Germinal center (tissue), 1 donor: ENCODE results near the gene SCT.

Experiments
- DNase-seq: peaks from one replicate; pipeline ENCODE4 v3.0.0; 2012; ENCODE audit warnings: mixed read lengths, low spot score

SCT gene

GRCh38 chr11:643849-644738 is 17.1 kb upstream of the SCT start:
- no peak for DNase-seq

GRCh38 chr11:643366-643765 is 16.4 kb upstream of the SCT start:
- no peak for DNase-seq

GRCh38 chr11:641806-642370 is 14.9 kb upstream of the SCT start:
- no peak for DNase-seq

DNA sequence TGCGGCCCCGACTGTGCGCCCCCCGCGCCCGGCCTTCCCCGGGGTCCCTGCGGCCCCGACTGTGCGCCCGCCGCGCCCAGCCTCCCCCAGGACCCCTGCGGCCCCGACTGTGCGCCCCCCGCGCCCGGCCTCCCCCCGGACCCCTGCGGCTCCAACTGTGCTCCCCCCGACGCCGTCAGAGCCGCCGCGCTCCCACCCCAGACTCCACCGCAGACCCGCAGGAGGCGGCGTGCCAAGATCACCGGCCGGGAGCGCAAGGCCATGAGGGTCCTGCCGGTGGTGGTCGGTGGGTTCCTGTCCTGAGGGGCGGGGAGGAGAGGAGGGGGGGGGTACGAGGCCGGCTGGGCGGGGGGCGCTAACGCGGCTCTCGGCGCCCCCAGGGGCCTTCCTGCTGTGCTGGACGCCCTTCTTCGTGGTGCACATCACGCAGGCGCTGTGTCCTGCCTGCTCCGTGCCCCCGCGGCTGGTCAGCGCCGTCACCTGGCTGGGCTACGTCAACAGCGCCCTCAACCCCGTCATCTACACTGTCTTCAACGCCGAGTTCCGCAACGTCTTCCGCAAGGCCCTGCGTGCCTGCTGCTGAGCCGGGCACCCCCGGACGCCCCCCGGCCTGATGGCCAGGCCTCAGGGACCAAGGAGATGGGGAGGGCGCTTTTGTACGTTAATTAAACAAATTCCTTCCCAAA is 13.2 kb upstream of the SCT start:
- no peak for DNase-seq

- no peak for DNase-seq
Observed at GRCh38 chr11:639332-639955, 12.5 kb upstream of the SCT start.

DNA sequence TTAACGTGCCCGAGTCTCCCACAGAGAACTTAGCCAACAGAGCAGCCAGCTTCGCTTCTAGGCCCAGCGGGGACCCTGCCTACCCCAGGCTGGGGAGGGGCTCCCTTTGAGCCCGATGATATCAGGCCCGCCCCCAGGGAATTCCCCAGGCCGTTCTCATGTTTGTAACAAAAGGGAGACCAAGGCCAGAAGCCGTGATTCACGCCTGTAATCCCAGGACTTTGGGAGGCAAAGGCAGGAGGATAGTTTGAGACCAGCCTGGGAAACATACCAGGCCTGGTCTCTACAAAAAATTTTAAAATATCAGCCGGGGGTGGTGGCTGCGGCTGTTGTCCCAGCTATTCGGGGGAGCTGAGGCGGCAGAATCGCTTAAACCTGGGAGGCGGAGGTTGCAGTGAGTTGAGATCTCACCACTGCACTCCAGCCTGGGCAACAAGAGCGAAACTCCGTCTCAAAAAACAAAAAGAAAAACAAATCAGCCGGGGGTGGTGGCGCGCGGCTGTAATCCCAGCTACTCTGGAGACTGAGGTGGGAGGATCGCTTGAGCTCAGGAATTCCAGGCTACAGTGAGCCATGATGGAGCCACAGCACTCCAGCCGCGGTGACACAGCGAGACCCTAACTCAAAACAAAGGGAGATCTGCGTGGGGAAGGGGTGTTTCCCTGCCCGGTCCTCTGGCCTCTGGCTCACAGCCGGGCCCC is 11.8 kb upstream of the SCT start:
- DNase-seq, result no peak

GRCh38 chr11:637593-638521 is 10.9 kb upstream of the SCT start:
- no peak for DNase-seq

DNA sequence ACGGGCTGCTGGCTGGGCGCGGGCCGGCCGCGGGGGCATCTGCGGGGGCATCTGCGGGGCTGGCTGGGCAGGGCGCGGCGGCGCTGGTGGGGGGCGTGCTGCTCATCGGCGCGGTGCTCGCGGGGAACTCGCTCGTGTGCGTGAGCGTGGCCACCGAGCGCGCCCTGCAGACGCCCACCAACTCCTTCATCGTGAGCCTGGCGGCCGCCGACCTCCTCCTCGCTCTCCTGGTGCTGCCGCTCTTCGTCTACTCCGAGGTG is 10.3 kb upstream of the SCT start:
- no peak for DNase-seq

GRCh38 chr11:636511-637332 is 9.7 kb upstream of the SCT start, which contains the start of gene DRD4:
TSS of gene DRD4 (plus strand) at chr11:637269. CDS start at chr11:637305, 36 bp downstream.
- DNase-seq, result no peak

DNA sequence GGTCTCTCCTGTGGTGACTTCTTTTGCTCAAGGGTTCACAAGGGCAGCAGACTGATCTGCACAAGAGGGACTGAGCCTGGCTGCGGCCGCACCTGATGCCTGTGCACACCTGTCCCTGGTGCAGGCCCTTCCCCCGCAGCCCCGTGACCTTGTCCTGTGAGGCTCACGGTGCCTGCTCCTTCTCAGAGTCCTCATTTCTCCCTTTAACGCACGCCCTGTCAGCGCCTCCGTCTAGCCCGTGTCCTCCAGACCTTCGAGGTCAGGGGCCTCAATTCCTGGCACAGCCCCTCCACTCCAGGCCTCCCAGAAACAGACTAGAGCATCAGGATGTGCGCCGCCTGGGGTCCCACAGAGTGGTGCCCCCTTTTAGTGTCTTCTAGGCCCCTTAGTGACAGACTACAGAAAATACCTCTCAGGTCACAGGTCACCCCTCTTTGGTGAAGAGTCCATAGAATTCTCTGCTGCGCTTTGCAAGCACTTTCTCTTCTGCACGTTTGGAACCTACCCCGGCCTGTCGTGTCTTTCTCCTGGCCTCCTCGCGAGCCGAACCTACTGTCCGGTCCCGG is 9.0 kb upstream of the SCT start:
- DNase-seq, result no peak

- no peak for DNase-seq
Observed at GRCh38 chr11:630871-631270, 3.9 kb upstream of the SCT start.

- no peak for DNase-seq
Observed at GRCh38 chr11:629237-629583, 2.2 kb upstream of the SCT start.

DNA sequence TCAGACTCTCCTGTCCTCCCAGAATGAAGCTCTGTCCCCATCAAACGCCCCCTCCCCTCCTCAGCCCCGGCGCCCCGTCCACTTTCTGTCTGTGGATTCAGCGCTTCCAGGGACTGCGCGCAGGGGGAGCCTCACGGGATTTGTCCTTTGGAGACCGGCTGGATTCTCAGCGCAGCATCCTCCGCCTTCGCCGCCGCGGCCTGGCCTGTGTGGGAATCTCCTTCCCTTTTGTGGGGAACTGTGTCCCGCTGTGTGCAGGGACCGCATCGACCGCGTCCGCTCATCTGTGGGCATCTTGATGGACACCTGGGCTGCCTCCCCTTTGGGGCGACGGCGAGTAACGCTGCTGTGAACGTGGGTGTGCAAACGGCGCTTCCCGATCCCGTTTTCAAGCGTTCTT is 1.1 kb upstream of the SCT start:
- DNase-seq, result no peak

- DNase-seq, result no peak
Observed at GRCh38 chr11:627308-627576, 261 bp upstream of the SCT start.

DNA sequence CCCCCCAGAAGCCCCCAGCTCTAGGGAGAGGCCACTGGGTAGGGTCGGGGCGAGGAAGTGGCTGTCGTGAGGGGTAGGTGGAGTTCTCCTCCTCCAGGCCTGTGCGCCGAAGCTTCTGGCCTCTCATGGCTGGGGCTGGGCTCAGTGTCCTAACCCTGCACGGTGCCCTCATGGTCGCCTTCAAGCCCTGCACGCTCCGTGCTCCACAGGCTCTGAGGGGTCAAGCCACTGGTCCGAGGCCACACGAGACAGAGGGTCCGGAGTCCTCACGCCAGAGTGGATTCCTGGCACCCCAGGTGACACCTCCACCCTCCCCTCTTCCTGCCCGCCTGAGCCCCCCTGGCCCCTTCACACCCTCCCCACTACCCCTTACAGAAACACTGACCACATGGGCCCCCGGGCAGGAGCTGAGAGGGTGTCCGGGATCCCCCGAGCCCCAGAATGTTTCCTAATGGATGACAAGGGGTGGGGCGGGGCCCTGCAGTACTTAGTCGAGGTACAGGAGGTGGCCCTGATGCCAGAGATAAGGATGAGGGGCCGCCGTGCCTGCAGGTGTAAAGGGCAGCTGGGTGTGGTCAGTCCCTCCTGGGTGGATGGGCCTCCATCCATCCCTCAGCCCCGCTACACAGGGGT is 1.2 kb downstream of the SCT start:
- no peak for DNase-seq

DNA sequence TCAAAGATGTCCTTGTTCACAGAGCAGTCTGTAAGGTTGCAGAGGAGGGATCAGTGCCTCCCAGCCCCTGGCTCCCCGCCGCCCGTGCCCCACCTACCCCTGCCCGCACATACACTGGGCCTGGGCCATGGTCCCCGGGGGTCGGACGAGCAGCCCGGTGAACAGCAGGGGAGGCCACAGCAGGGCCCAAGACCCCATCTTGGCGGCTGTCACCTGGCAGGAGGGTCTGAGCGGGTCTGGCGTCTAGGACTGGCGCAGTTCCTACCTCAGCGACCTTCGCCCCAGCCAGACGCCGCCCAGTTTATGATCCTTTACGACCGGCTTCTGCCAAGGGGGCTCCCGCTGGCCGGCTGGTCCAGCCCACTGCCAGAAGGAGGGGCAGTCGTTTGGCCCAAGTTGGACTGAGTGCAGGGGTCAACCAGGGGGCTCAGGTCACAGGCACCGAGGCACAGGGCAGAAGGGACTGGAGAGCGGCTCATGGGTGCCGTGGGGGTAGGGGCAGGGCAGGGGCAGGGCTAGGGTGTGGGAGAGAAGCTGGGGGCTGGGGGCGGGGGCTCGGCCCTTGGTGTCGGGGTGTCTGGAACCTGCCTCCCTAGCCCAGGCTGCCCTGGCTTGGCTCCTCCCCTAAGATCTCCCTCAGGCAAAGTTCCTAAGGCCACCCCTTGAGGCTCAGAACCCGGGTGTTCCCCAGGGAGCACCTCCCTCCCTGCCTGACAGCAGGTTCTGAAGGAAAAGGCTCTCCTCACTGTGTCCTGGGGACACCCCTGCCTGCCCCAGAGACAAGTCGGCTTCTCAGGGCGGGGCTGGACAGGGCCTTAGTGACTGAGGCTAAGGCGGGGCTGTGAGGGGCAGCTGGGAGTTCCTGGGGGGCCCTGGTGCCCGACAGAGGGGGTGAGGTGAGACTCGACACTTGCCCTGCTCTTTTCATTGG is 2.0 kb downstream of the SCT start, which contains the start of gene CDHR5:
TSS of gene CDHR5 (minus strand) at position 251 of the 931 bp plus-strand sequence. CDS start at position 198, 53 bp downstream.
- no peak for DNase-seq

DNA sequence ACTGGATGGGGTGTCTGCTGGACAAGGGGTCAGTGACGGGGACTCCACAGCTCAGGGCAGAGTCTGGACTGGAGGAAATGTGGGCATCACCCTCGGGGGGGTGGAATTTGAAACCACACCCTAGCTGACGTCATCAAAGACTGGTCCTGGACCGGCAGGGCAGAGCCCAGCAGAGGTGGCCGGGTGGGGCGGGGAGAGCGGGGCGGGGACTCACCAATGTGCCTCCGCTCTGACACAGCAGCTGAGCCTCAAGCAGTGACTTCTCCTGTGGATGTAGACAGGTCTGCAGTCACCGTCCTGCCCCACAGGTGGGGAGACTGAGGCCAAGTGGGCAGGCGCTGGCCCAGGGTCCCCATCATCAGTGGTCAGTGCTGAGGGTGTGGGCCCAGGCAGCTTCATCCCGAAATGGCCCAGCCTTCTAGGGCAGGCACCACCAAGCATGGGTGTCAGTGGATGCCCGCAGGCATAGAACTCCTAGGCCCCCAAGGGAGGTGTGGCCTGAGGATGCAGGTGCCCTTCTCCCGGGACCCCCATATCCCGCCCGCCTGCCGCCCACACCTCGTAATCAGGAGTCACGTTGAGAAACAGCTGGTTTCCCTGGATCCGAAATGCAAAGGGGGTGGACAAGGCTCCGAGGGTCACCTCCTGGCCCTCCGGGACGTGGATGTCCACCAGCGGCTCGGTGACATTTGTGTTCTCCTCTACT is 2.8 kb downstream of the SCT start:
- no peak for DNase-seq

- no peak for DNase-seq
Observed at GRCh38 chr11:623349-623869, 3.6 kb downstream of the SCT start.
